ENCODE measurements around the gene GEN1. TPM values are rescaled to one million over a fixed set of nuclear protein-coding genes. Genes with fewer than 3 reads are reported as not detected.
A peak's percentile ranks its signal among the peaks of the same experiment; 100 is the strongest.

The GEN1 gene
- total RNA-seq, 1 donor from 2014 or later: 19.6 TPM

DNA sequence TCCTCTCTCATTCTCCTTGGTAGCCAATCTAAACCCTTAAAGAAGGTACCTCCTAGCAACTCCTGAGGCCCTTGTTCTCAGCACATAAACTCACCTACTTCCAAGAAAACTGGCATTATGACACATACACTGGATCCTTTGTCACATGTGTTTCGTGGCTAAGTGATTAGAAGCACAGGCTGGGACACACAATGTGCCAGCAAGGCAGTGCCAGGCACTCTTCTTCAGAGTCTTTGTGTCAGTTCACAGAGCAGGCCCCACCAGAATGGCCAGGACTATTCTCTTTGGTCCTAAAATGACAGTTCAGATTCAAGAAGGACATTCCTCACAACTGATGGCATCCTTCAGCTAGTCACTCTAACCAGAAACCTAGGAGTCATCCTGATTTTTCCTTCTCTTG lies 40.6 kb upstream of the GEN1 start:
- no peaks in the 10 kb centered on the region for H3K9me3 Mint-ChIP-seq
- no peak for TF ChIP-seq CTCF (IDR thresholded peaks at IDR 0.05; ENCODE audit: unreplicated experiment)
- peaks cover under 1% of the 10 kb centered on the region for H3K4me1 Mint-ChIP-seq
- no peaks in the 10 kb centered on the region for H3K27me3 Mint-ChIP-seq (ENCODE audit: low read depth)
- no peak overlapping the region for H3K4me3 Mint-ChIP-seq
- H3K27ac Mint-ChIP-seq: no peak overlapping the region
- DNase-seq (ENCODE audit: low spot score in 2 of 2, unreplicated experiment in 2 of 2): no peak
- H3K36me3 Mint-ChIP-seq: peaks cover 23% of the 10 kb centered on the region

DNA sequence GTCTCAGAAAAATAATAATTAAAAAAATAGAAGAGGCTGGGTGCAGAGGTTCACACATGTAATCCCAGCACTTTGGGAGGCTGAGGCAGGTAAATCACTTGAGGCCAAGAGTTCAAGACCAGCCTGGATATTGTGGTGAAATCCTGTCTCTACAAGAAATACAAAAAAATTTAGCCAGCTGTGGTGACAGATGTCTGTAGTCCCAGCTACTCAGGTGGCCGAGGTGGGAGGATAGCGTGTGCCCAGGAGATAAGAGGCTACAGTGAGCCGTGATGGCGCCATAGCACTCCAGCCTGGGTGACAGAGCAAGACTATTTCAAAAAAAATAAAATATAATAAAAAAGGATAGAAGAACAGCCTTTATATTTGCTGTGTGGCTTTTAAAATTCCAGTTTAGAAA lies 36.3 kb upstream of the GEN1 start:
- peaks cover 8% of the 10 kb centered on the region for H3K4me1 Mint-ChIP-seq
- no peak for TF ChIP-seq CTCF (IDR thresholded peaks at IDR 0.05; ENCODE audit: unreplicated experiment)
- H3K27ac Mint-ChIP-seq: no peak overlapping the region
- no peak for DNase-seq (ENCODE audit: low spot score in 2 of 2, unreplicated experiment in 2 of 2)
- peaks cover 27% of the 10 kb centered on the region for H3K36me3 Mint-ChIP-seq
- no peaks in the 10 kb centered on the region for H3K27me3 Mint-ChIP-seq (ENCODE audit: low read depth)
- no peak overlapping the region for H3K4me3 Mint-ChIP-seq
- H3K9me3 Mint-ChIP-seq: no peaks in the 10 kb centered on the region

GRCh38 chr2:17718689-17719088 lies 35.2 kb upstream of the GEN1 start:
- peaks cover 8% of the 10 kb centered on the region for H3K4me1 Mint-ChIP-seq
- H3K4me3 Mint-ChIP-seq: no peak overlapping the region
- no peaks in the 10 kb centered on the region for H3K9me3 Mint-ChIP-seq
- no peaks in the 10 kb centered on the region for H3K27me3 Mint-ChIP-seq (ENCODE audit: low read depth)
- no peak for DNase-seq (ENCODE audit: low spot score in 2 of 2, unreplicated experiment in 2 of 2)
- peaks cover 21% of the 10 kb centered on the region for H3K36me3 Mint-ChIP-seq
- TF ChIP-seq CTCF (IDR thresholded peaks at IDR 0.05; ENCODE audit: unreplicated experiment): no peak
- peak overlapping the region; percentile 51 for H3K27ac Mint-ChIP-seq

- H3K27me3 Mint-ChIP-seq (ENCODE audit: low read depth): no peaks in the 10 kb centered on the region
- H3K27ac Mint-ChIP-seq: no peak overlapping the region
- H3K9me3 Mint-ChIP-seq: no peaks in the 10 kb centered on the region
- H3K36me3 Mint-ChIP-seq: peaks cover 15% of the 10 kb centered on the region
- TF ChIP-seq CTCF (IDR thresholded peaks at IDR 0.05; ENCODE audit: unreplicated experiment): peak; percentile 89
- DNase-seq (ENCODE audit: low spot score in 2 of 2, unreplicated experiment in 2 of 2): no peak
- H3K4me1 Mint-ChIP-seq: peaks cover 8% of the 10 kb centered on the region
- no peak overlapping the region for H3K4me3 Mint-ChIP-seq
Measured at GRCh38 chr2:17719562-17720371, 34.2 kb upstream of the GEN1 start.

- no peak for TF ChIP-seq CTCF (IDR thresholded peaks at IDR 0.05; ENCODE audit: unreplicated experiment)
- H3K4me3 Mint-ChIP-seq: no peak overlapping the region
- no peak overlapping the region for H3K27ac Mint-ChIP-seq
- no peaks in the 10 kb centered on the region for H3K9me3 Mint-ChIP-seq
- peaks cover 13% of the 10 kb centered on the region for H3K36me3 Mint-ChIP-seq
- DNase-seq (ENCODE audit: low spot score in 2 of 2, unreplicated experiment in 2 of 2): no peak
- H3K4me1 Mint-ChIP-seq: no peaks in the 10 kb centered on the region
- no peaks in the 10 kb centered on the region for H3K27me3 Mint-ChIP-seq (ENCODE audit: low read depth)
Measured at GRCh38 chr2:17728210-17728609, 25.7 kb upstream of the GEN1 start.

Data from mesothelial cell of epicardium (in vitro differentiated cells).